TTC549 (cell line): ENCODE results near the gene LDLRAP1.

Experiments
- FAIRE-seq: peaks from 2 replicates; lab custom pipeline; 2012; peaks lifted over from hg19 to GRCh38; lab: Jason Lieb, UNC

Gene LDLRAP1

GRCh38 chr1:25524568-25525360 is 18.6 kb upstream of the LDLRAP1 start:
- no peak for FAIRE-seq

GRCh38 chr1:25525361-25525688 is 18.1 kb upstream of the LDLRAP1 start:
- FAIRE-seq, result no peak

- FAIRE-seq, result no peak
These were observed 16.7 kb upstream of the LDLRAP1 start for GRCh38 chr1:25526753-25527152.

DNA sequence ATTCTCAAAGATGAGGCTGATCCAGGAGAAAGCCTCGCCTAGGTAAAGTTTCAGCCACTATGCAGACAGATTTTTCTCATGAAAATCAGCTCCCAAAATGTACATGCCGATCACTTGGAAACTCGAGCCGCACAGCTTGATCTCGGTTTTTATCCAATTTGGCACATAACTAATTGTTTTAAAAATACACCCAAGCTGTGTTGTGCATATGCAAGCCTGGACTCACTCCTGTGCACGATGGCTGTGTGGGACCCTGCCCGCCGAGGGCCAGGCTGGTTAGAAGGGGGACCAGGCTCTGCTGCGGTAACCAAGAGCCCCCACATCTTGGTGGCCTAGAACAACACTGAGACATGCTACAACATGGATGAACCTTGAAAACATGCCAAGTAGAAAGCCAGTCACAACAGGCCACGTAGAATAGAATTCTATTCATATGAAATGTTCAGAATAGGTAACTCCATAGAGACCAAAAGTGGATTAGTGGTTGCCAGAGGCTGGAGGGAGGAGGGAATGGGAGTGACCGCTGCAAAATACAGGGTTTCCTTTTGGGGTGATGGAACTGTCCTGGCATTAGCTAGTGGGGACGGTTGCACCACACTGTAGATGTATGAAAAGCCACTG is 16.1 kb upstream of the LDLRAP1 start:
- no peak for FAIRE-seq

DNA sequence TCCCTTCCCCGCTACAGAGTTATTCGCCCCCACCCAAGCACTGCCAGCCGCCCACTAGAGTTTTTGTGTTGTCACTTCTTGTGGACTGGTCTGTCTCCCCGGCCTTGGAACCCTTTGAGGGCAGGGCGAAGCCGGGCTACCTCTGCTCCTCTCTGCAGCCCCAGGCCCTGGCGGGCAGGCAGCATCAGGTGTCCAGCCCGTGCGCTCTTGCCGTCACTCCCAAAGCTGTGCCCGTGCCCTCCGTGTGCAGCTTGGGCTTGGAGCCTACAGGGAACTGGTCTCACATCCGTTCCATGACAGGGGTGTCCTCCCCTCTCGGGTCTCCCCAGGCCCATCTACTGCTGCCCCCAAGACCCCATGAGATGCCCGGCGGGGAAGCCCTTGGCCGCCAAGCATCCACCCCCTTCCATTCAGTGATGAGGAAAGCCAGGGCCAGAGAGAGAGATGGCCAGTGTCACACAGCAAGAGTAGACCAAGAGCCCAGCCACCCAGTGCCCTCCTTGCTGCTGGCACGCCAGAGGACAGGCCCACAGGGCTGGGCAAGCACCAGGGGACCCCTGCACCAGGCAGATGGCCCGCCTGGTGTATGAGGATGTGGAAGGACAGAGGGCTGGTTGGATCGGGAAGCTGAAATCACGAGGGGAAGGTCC is 15.3 kb upstream of the LDLRAP1 start:
- FAIRE-seq, result no peak

DNA sequence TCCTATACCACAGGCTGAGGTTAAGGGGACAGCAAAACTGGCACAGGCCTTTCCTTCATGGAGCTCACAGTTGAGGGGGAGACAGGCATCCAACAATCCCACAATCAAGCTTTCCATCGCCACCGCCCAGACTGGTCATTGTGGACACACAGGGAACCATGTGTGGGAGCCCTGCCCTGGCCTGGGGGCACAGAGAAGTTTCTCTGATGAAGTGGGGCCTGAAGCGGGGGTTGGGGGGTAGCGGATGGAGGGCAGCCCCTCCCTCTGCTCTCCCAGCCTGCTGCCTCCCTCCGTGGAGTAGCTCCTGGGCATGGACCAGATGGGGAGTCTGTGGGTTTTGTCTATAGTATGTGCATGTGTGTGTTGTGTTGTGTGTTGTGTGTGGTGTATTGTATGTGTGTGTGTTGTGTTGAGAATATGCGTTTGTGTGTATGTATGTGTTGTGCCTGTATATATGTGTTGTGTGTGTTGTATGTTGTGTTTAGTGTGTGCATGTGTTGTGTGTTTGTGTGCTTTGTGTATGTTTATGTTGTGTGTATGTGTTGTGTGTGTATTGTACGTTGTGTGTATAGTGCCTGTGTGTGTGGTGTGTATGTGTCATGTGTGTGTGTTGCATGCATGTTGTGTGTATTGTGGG is 14.4 kb upstream of the LDLRAP1 start:
- no peak for FAIRE-seq

DNA sequence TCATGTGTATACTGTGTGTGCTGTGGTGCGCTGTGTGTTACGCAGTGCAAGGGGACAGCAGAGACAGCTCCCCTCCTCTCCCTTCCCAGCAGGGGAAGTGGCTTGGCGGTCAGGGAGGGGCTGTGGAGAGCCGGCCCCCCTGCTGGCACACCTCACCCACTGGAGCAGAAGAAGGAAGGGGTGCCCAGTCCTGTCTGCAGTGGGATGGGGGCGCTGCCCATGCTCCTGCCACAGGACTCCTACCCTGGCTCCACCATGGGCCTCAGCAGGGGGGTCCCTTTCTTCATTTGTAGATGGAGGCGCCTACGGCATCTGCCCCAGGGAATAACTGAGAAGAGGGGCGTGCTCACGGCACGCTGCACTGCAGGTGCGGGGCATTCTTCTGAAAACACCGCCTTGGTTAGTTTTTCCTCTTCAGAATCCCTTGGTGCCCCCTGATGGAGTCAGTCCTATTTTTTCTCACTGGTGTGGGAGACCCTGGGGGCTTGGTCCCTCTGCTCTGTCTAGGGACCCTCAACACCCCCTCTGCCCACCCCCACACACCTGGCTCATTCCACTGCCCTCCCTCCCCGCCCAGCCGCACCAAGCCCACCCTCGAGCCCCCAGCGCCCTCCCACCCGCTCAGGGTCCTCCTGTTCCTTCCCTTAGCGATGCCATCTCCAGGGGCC is 13.8 kb upstream of the LDLRAP1 start:
- no peak for FAIRE-seq

GRCh38 chr1:25530186-25531081 is 13.0 kb upstream of the LDLRAP1 start:
- no peak for FAIRE-seq

DNA sequence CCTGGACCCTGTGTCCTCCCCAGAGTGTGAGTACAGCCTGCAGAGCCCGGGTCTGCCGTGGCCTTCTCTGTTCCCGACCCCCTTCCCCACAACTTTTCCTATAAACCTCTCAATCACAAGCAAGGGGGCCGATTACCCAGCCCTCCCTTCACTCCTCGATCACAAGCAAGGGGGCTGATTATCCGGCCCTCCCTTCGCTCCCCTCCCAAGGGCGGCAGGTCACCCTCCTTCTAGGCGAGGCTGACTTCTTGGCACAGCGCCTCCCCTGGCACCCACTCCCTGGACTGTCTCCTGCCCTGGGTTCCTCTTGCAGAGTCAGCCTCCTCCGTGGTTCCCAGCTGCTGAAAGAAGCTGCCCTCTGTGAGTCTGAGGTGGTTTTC is 12.3 kb upstream of the LDLRAP1 start:
- FAIRE-seq, result no peak

- no peak for FAIRE-seq
These were observed 10.4 kb upstream of the LDLRAP1 start for GRCh38 chr1:25532970-25533369.

GRCh38 chr1:25533775-25534409 is 9.5 kb upstream of the LDLRAP1 start:
- FAIRE-seq, result no peak

- FAIRE-seq, result no peak
These were observed 9.0 kb upstream of the LDLRAP1 start for GRCh38 chr1:25534410-25534788.

DNA sequence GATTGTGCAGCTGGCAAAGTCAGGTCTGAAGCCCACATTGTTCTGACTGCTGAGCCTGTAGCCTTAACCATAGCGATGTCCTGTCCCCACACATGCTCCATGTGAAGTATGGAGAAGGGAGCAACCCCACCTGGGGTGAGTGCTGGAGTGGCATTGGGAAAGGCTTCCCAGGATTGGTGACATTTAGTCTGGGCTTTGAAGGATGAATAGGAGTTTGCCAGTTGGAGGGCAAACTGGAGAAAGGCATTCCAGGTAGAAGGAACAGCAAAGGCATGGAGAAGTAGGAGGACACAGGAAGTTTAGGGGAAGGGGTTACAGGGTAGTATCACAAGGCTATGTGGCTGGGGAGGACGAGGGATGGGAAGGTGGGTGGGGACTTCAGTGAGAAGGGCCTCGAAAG is 7.3 kb upstream of the LDLRAP1 start:
- no peak for FAIRE-seq

DNA sequence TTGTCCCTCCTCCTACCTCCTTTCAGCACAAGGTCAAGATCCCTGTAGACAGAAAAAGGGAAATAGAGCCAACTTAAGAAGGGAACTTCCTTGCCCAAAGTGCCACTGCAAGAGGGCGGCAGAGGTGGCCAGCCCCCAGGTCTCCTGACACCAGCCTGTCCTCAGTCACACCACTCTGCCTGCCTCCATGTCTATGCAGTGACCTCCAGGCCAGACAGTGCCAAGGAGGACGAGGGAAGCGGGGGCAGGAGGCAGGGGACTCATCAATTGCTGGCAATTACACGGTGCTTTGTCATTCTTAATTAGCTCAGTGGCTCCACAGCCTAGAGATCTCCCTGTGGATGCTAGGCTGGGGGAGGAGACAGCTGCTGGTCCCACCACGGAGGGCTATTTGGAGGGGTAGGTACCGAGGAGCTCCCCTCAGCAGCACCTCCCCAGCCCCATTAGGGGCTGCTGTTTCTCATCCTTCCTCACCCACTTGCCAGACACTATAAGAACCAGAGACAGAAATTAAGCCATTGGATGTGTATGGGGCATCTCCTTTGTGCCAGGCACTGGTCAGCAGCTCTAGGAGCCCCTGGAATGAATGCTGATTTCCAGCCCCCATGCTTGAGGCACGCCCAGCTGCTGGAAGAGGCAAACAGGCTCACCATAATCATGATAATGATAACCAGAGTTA is 6.1 kb upstream of the LDLRAP1 start:
- no peak for FAIRE-seq

- no peak for FAIRE-seq
These were observed 5.1 kb upstream of the LDLRAP1 start for GRCh38 chr1:25538191-25538767.

- no peak for FAIRE-seq
These were observed 2.6 kb upstream of the LDLRAP1 start for GRCh38 chr1:25540750-25541342.

- FAIRE-seq, result no peak
These were observed 2.0 kb upstream of the LDLRAP1 start for GRCh38 chr1:25541425-25541824.

DNA sequence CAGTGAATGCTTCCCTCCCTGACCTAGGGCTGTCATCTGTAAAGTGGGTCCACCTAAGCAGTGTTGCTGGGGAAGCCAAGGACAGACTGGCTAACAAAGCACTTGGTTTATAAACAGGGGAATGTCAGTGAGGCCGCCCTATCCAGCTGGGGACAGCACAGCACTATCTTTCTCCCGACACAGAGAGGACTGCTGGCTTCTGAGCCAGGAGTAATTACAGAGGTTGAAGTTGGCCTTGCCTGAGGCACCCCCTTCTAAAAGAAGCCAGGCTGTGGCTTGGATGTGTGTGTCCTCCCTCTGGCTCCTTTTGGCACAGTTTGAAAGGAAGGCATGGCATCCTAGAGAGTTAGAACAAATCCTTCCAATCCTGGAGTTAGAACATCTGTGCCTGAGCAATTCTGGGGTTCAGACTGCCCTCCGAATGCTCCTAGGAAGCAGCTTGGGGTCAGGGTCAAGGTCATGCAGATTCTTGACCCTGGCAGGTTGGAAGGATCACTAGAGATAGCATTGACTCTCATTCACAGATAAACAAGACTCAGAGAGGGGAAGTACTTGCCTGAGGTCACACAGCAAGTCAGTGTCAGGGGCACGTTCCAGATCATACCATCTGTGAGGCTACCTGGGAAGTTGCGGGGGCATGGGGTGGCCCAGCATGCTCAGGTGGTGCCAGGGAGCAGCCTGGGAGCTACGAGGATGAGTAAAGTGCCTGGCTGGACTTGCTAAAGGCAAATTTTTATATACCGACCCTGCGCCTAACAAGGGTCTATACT is 1.3 kb upstream of the LDLRAP1 start:
- no peak for FAIRE-seq

DNA sequence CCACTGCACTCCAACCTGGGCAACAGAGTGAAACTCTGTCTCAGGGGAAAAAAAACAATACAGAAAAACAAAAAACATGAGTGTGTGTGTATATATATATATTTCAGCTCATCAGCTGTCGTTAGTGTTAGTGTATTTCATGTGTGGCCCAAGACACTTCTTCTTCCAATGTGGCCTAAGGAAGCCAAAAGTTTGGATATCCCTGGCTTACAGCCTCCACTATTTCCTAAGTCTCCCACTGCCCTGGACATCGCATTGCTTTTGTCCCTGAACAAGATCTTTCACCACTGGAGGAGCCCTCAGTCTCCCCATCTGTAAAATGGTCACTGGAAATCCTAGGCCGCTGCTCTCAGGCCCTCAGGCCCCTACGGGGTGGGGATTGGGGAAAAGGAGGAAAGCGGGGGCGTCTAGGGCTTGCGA is 391 bp upstream of the LDLRAP1 start:
- FAIRE-seq, result no peak
